Activated T-cell treated with anti-CD3 and anti-CD28 coated beads, Interleukin-2, amount 50 U/mL, for 1 hour (primary cell): ENCODE measurements around the gene PCDHGA2.
"Not testable (repeated sequence)": the region's sequence is repeated elsewhere in the genome, so short reads cannot be mapped to it uniquely, and the experiment has no call there.

ENCODE experiments used
- DNase-seq: peaks from one replicate; pipeline ENCODE4 v3.0.0-alpha.2; 2020

The PCDHGA2 gene

DNA sequence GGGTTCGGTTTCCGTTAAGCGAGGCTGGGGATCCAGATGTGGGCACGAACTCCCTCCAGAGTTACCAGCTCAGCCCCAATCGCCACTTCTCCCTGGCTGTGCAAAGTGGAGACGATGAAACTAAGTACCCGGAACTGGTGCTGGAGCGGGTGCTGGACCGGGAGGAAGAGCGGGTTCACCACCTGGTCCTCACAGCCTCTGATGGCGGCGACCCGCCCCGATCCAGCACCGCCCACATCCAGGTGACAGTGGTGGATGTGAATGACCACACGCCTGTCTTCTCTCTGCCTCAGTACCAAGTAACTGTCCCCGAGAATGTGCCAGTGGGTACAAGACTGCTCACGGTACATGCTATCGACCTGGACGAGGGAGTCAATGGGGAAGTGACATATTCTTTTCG, 44.8 kb downstream of the PCDHGA2 start:
- DNase-seq, result no peak

DNA sequence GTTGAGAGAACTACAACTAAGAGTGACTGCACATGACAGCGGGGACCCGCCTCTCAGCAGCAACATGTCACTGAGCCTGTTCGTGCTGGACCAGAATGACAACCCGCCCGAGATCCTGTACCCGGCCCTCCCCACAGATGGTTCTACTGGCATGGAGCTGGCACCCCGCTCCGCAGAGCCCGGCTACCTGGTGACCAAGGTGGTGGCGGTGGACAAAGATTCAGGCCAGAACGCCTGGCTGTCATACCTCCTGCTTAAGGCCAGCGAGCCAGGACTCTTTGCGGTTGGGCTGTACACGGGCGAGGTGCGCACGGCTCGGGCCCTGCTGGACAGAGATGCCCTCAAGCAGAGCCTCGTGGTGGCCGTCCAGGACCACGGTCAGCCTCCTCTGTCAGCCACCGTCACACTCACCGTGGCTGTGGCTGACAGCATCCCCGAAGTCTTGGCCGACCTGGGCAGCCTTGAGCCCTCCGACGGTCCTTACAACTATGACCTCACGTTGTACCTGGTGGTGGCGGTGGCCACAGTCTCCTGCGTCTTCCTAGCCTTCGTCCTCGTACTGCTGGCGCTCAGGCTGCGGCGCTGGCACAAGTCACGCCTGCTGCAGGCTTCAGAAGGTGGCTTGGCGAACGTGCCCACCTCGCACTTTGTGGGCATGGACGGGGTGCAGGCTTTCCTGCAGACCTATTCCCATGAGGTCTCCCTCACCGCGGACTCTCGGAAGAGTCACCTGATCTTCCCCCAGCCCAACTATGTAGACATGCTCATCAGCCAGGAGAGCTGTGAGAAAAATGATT, 46.1 kb downstream of the PCDHGA2 start:
- DNase-seq, result no peak

DNA sequence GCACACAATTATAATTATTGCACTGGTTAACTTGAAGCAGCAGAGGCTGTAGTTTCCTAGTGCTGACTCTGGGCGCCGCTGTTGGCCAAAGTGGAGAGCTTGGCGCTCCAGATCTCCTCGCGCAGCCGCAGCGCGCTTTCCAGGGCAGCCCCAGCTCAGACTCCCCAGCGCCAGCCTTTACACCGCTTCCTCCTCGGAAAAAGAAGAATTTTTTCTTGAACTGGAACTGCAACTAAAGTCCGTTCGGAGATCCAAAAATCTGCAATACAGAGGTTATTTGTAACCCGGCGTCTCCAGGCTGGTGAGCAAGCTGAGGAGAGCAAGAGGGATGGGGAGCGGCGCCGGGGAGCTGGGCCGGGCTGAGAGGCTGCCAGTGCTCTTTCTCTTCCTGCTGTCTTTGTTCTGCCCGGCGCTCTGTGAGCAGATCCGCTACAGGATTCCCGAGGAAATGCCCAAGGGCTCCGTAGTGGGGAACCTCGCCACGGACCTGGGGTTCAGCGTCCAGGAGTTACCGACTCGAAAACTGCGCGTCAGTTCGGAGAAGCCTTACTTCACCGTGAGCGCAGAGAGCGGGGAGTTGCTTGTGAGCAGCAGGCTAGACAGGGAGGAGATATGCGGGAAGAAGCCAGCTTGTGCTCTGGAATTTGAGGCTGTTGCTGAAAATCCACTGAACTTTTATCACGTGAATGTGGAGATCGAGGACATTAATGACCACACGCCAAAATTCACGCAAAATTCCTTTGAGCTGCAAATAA, 49.2 kb downstream of the PCDHGA2 start, which contains the start of gene PCDHGB4:
PCDHGB4 (plus strand) TSS at position 142 of the 755 bp plus-strand sequence; CDS start at position 329, 187 bp downstream.
- DNase-seq, result not testable (repeated sequence)

DNA sequence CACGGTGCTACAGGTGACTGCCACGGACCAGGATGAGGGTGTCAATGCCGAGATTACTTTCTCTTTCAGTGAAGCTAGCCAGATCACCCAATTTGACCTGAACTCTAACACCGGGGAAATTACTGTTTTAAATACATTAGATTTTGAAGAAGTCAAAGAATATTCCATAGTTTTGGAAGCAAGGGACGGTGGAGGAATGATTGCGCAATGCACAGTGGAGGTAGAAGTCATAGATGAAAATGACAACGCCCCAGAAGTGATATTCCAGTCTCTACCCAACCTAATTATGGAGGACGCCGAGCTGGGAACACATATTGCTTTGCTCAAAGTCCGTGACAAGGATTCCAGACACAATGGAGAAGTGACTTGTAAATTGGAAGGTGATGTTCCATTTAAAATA, 50.1 kb downstream of the PCDHGA2 start:
- DNase-seq, result no peak

DNA sequence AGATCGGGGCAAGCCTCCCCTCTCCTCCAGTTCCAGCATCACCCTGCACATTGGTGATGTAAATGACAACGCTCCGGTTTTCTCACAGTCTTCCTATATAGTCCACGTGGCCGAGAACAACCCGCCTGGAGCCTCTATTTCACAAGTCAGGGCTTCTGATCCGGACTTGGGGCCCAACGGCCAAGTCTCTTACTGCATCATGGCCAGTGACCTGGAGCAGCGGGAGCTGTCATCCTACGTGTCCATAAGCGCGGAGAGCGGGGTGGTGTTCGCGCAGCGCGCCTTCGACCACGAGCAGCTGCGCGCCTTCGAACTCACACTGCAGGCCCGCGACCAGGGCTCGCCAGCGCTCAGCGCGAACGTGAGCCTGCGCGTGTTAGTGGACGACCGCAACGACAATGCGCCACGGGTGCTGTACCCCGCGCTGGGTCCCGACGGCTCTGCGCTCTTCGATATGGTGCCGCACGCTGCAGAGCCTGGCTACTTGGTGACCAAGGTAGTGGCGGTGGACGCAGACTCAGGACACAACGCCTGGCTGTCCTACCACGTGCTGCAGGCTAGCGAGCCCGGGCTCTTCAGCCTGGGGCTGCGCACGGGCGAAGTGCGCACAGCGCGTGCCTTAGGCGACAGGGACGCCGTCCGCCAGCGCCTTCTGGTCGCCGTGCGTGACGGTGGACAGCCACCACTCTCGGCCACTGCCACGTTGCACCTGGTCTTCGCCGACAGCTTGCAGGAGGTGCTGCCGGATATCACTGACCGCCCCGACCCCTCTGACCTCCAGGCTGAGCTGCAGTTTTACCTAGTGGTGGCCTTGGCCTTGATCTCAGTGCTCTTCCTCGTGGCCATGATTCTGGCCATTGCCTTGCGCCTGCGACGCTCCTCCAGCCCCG, 50.8 kb downstream of the PCDHGA2 start:
- no peak for DNase-seq

DNA sequence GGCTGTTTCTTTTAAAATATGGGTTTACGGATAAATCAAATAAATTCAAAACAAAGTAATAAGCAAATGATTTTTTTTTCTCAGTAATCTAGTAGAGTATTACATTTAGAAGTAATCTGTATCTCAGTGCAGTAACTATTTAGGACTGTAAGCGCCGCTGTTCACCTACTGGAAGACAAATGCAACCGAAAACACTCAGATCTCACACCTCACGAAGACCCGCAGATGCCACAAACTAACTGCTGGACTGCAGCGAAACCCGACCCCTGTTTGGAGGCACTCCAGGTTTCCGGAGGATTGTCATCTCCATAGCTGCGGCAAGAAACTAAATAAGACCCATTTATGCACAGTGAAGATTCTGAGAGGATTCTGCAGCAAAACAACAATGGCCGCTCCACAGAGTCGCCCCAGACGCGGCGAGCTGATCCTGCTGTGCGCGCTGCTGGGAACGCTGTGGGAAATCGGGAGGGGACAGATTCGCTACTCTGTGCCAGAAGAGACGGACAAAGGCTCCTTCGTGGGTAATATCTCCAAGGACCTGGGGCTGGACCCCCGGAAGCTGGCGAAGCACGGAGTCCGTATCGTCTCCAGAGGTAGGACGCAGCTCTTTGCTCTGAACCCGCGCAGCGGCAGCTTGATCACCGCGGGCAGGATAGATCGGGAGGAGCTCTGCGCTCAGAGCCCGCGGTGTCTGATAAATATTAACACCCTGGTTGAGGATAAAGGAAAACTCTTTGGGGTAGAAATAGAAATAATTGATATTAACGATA, 54.1 kb downstream of the PCDHGA2 start, which contains the start of gene PCDHGA8:
PCDHGA8 (plus strand) TSS at position 205 of the 770 bp plus-strand sequence; CDS start at position 386, 181 bp downstream.
- no peak for DNase-seq
